A549 (cell line): ENCODE results near the gene ACADVL. TPM values are rescaled to one million over a fixed set of nuclear protein-coding genes. Genes with fewer than 3 reads are reported as not detected.

Experiments used
- ATAC-seq, 2 experiments: fragments of 200-7000 bp in 1 of 2; fragments of >200 bp in 1 of 2; cut with Nextera tagmentation in 1 of 2; cut with Tn5 transposase in 1 of 2; 3 replicates each; pipeline versions ENCODE4 v1.8.0 to v1.9.1; 2018 to 2020; ENCODE audit warnings: mild to moderate bottlenecking in 1 of 2, moderate library complexity in 1 of 2
- CTCF ChIA-PET: fragments of 300-600 bp; sonication (Branson Sonifier 250); formaldehyde crosslinking; extraction: SDS; loops from one replicate; lab custom pipeline; 2021; ENCODE audit warnings: antibody characterized with exemption, inconsistent platforms; lab: Yijun Ruan, JAX
- POLR2A ChIA-PET: fragments of 350-600 bp; formaldehyde crosslinking; extraction: SDS; loops from one replicate; lab custom pipeline; 2021; ENCODE audit warnings: antibody characterized with exemption, inconsistent platforms; lab: Yijun Ruan, JAX
- DNase-seq, 2 experiments: peaks; one replicate each; pipeline versions ENCODE4 v3.0.0 to v3.0.0-alpha.2; 2011 to 2016; ENCODE audit warnings: low read depth in 1 of 2, low spot score in 1 of 2
- FAIRE-seq: peaks from 2 replicates; lab custom pipeline; 2011; peaks lifted over from hg19 to GRCh38; lab: Jason Lieb, UNC
- H3K27ac ChIP-seq, 2 experiments: fragments of >200 bp; sonication (Bioruptor Twin); formaldehyde crosslinking; 3 replicates each; pipeline ENCODE4 v1.5.1; 2016 to 2017
- H3K4me1 ChIP-seq: fragments of >200 bp; sonication (Bioruptor Twin); formaldehyde crosslinking; 3 replicates; pipeline ENCODE4 v1.6.1; 2016
- H3K4me2 ChIP-seq: fragments of >200 bp; sonication (Bioruptor Twin); formaldehyde crosslinking; 3 replicates; pipeline ENCODE4 v1.6.1; 2016
- H3K4me3 ChIP-seq: fragments of >200 bp; sonication (Bioruptor Twin); formaldehyde crosslinking; 3 replicates; pipeline ENCODE4 v1.5.1; 2016
- H3K9me3 ChIP-seq: fragments of >200 bp; sonication (Bioruptor Twin); formaldehyde crosslinking; 3 replicates; pipeline ENCODE4 v1.6.1; 2016
- ATOH8 ChIP-seq: fragments of 250-450 bp; sonication (Bioruptor Pico); IDR thresholded peaks from 2 replicates; pipeline ENCODE4 v1.5.0; 2020; ENCODE audit warnings: low read depth, mild to moderate bottlenecking, moderate library complexity
- CBX2 ChIP-seq: fragments of 200-600 bp; sonication (generic); IDR thresholded peaks from 2 replicates; pipeline ENCODE4 v1.6.1; 2016; ENCODE audit warnings: low read depth, mild to moderate bottlenecking, borderline replicate concordance
- CHD2 ChIP-seq: fragments of 150-350 bp; IDR thresholded peaks from 2 replicates; pipeline ENCODE4 v1.6.1; 2014; ENCODE audit warnings: low read length; ENCODE audit not compliant: partially characterized antibody
- CHD4 ChIP-seq: fragments of 200-600 bp; sonication (generic); IDR thresholded peaks from 2 replicates; pipeline ENCODE4 v1.6.1; 2016; ENCODE audit warnings: antibody characterized with exemption, mild to moderate bottlenecking, borderline replicate concordance
- CTCF ChIP-seq: fragments of >200 bp; sonication (Bioruptor Twin); formaldehyde crosslinking; IDR thresholded peaks from 3 replicates; pipeline ENCODE4 v1.5.1; 2016
- EHMT2 ChIP-seq: fragments of 200-600 bp; sonication (generic); IDR thresholded peaks from 2 replicates; pipeline ENCODE4 v1.6.1; 2016; ENCODE audit warnings: antibody characterized with exemption, low read depth, mild to moderate bottlenecking, moderate library complexity
- FOSL2 ChIP-seq, 2 experiments: fragments of 450-650 bp in 1 of 2; fragments of >200 bp in 1 of 2; sonication (Bioruptor Twin) in 1 of 2; formaldehyde crosslinking; IDR thresholded peaks; 2 replicates each; pipeline versions ENCODE4 v1.5.0 to v1.6.1; 2016 to 2020; ENCODE audit warnings: mild to moderate bottlenecking in 1 of 2, moderate library complexity in 1 of 2
- HDAC2 ChIP-seq: fragments of 200-600 bp; sonication (generic); IDR thresholded peaks from 2 replicates; pipeline ENCODE4 v1.6.1; 2016
- HOXA7 ChIP-seq: fragments of 250-450 bp; sonication (Bioruptor Pico); IDR thresholded peaks from 2 replicates; pipeline ENCODE4 v1.5.0; 2020; ENCODE audit warnings: mild to moderate bottlenecking, moderate library complexity
- HOXB13 ChIP-seq: fragments of 250-450 bp; sonication (Bioruptor Pico); IDR thresholded peaks from 2 replicates; pipeline ENCODE4 v1.5.0; 2020; ENCODE audit warnings: low read depth, mild to moderate bottlenecking, moderate library complexity
- HOXB5 ChIP-seq: fragments of 250-450 bp; sonication (Bioruptor Pico); IDR thresholded peaks from 2 replicates; pipeline ENCODE4 v1.5.0; 2020; ENCODE audit warnings: mild to moderate bottlenecking, moderate library complexity
- JUN ChIP-seq, 2 experiments: fragments of >200 bp; sonication (Bioruptor Twin); formaldehyde crosslinking; IDR thresholded peaks; 2 replicates in 1 of 2; 3 replicates in 1 of 2; pipeline ENCODE4 v1.6.1; 2016 to 2017
- MAFK ChIP-seq: fragments of 450-650 bp; IDR thresholded peaks from 2 replicates; pipeline ENCODE4 v1.6.1; 2014; ENCODE audit not compliant: partially characterized antibody
- MAX ChIP-seq: IDR thresholded peaks from 2 replicates; pipeline ENCODE4 v1.6.1; 2012
- NFE2L2 ChIP-seq: fragments of 150-350 bp; conservative IDR thresholded peaks from 2 replicates; pipeline ENCODE4 v1.6.1; 2014; ENCODE audit warnings: low read length
- NR3C1 ChIP-seq: fragments of >200 bp; sonication (Bioruptor Twin); formaldehyde crosslinking; IDR thresholded peaks from 3 replicates; pipeline ENCODE4 v1.6.1; 2017
- POLR2AphosphoS2 ChIP-seq: conservative IDR thresholded peaks from 2 replicates; pipeline ENCODE4 v1.6.1; 2012; ENCODE audit warnings: low read length, improper control_type of control experiment, inconsistent platforms
- RARB ChIP-seq: fragments of 250-450 bp; sonication (Bioruptor Pico); IDR thresholded peaks from 2 replicates; pipeline ENCODE4 v1.8.0; 2021; ENCODE audit warnings: mild to moderate bottlenecking, moderate library complexity
- RNF2 ChIP-seq: fragments of 200-600 bp; sonication (generic); IDR thresholded peaks from 2 replicates; pipeline ENCODE4 v1.6.1; 2016; ENCODE audit warnings: low read depth, mild to moderate bottlenecking, antibody characterized with exemption, moderate library complexity, borderline replicate concordance
- SMC3 ChIP-seq: fragments of >200 bp; sonication (Bioruptor Twin); formaldehyde crosslinking; IDR thresholded peaks from 3 replicates; pipeline ENCODE4 v1.6.1; 2018; ENCODE audit warnings: inconsistent platforms
- TFCP2L1 ChIP-seq: fragments of 250-450 bp; sonication (Bioruptor Pico); IDR thresholded peaks from 2 replicates; pipeline ENCODE4 v1.5.0; 2021; ENCODE audit warnings: mild to moderate bottlenecking
- ZSCAN20 ChIP-seq: fragments of 250-450 bp; sonication (Bioruptor Pico); IDR thresholded peaks from 2 replicates; pipeline ENCODE4 v1.8.0; 2022; ENCODE audit warnings: mild to moderate bottlenecking, moderate library complexity
- WGBS: methylation state at CpG from one replicate; pipeline ENCODE4 v1.1.6; 2017; ENCODE audit errors: missing lambda C conversion rate; 5-methylcytosine and 5-hydroxymethylcytosine counted together
- polyA plus RNA-seq, 4 experiments: library from polyadenylated mRNA; depleted of rRNA in 3 of 4; stranded (reverse); fragments of >200 nt; fragmentation: RNase III in 1 of 4; extraction: RNeasy Plus Mini Kit Qiagen cat#74134 plus additional on column Dnase treatment in 1 of 4; gene quantifications; 2 replicates in 3 of 4; 3 replicates in 1 of 4; pipeline ENCODE4 v1.2.3, GENCODE V29; 2011 to 2017
- TF ChIP-seq, protein P1 (sequence below): fragments of 250-450 bp; sonication (Bioruptor Pico); IDR thresholded peaks from 2 replicates; pipeline ENCODE4 v1.5.0; 2021; ENCODE audit warnings: mild to moderate bottlenecking, moderate library complexity, borderline replicate concordance
- TF ChIP-seq, protein P2 (sequence below): fragments of >200 bp; sonication (Bioruptor Twin); formaldehyde crosslinking; IDR thresholded peaks from 2 replicates; pipeline ENCODE4 v1.6.1; 2016

The ACADVL gene
- polyA plus RNA-seq, 2 of the 4 experiments (the other 2 are of a cell fraction) = 238 to 425 TPM

DNA sequence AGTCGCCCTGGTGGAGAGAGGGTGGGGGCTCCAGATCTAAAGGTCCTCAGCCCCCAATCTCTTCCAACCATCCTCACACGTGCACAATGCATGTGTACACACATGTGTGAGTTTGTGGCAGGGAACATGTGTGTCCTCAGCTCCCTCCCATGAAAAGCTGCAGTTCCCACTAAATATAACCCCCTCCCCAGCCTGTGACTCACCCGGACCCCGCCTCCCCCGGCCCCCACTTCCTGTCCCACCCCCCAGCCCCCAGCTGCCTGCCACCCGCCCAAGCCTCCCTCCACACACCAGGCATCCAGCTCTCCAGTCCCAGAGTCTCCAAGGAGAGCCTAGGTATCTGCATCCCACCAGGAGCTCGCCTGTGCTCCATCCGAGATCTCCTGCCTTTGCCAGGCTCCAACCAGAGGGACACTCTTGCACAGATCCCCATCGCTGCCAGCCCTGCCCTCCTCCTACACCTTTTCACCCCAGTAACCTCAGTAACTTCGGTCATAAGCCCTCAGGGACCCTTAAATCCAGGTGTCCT, 4.0 kb upstream of the ACADVL start:
- CTCF ChIA-PET = interaction anchor here (0.6 to 3.7 kb wide), 8 partner anchors 9 to 566 kb away, joined by 3 to 24 read pairs (median 6); partner anchors contain the start of genes PHF23 and SLC16A11
- no peaks in the 10 kb centered on the region for H3K9me3 ChIP-seq
- TF ChIP-seq CHD4 = no peak
- no peak for TF ChIP-seq CTCF
- no peak for TF ChIP-seq NR3C1
- no peak for TF ChIP-seq SMC3
- no peak for TF ChIP-seq FOSL2 (IDR thresholded peaks at IDR 0.05)
- TF ChIP-seq FOSL2 (CRISPR knock-in tag; IDR thresholded peaks at IDR 0.05) = no peak
- no peak for TF ChIP-seq CHD2
- no peak for TF ChIP-seq JUN (IDR thresholded peaks at IDR 0.05)
- TF ChIP-seq MAX = no peak
- no peak for TF ChIP-seq EHMT2
- TF ChIP-seq CBX2 = no peak
- TF ChIP-seq ATOH8 (CRISPR knock-in tag) = no peak
- TF ChIP-seq TFCP2L1 (CRISPR knock-in tag) = no peak
- no peak for TF ChIP-seq HOXA7 (CRISPR knock-in tag)
- TF ChIP-seq, protein P1, sequence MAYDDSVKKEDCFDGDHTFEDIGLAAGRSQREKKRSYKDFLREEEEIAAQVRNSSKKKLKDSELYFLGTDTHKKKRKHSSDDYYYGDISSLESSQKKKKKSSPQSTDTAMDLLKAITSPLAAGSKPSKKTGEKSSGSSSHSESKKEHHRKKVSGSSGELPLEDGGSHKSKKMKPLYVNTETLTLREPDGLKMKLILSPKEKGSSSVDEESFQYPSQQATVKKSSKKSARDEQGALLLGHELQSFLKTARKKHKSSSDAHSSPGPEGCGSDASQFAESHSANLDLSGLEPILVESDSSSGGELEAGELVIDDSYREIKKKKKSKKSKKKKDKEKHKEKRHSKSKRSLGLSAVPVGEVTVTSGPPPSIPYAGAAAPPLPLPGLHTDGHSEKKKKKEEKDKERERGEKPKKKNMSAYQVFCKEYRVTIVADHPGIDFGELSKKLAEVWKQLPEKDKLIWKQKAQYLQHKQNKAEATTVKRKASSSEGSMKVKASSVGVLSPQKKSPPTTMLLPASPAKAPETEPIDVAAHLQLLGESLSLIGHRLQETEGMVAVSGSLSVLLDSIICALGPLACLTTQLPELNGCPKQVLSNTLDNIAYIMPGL = no peak
- TF ChIP-seq NFE2L2 = no peak
- TF ChIP-seq, all 56 proteins: peak for 0
- Histone ChIP-seq H3K4me3 (no peak overlapping the region), H3K4me2 (peak overlapping the region; percentile 96), H3K27ac (peak overlapping the region in 1 of 2 experiments; percentile 98; a peak in 3 of 6 replicates), H3K4me1 (peaks cover 46% of the 10 kb centered on the region)
- DNase-seq (peak in 1 of 2 experiments; percentile 41), ATAC-seq (no peak), FAIRE-seq (no peak)
- POLR2A ChIA-PET = interaction anchor here (1.1 to 1.2 kb wide), 2 partner anchors 8 to 32 kb away, joined by 3 to 4 read pairs; no protein-coding TSS in a partner anchor
- WGBS = 27% methylated on average over 6 of the region's 10 CpGs

- DNase-seq (no peak), FAIRE-seq (no peak), ATAC-seq (no peak)
- TF ChIP-seq HDAC2 (0 out of 2 replicates have a peak, but pooled peaks have one; percentile 45), HOXB5 (CRISPR knock-in tag) (no peak), RARB (CRISPR knock-in tag) (no peak), HOXA7 (CRISPR knock-in tag) (no peak), SMC3 (no peak), ZSCAN20 (CRISPR knock-in tag) (no peak), CHD4 (peak; percentile 29; the same call in 1 of the 2 replicates), POLR2AphosphoS2 (0 out of 2 replicates have a peak, but pooled peaks have one; percentile 29), MAFK (no peak), HOXB13 (CRISPR knock-in tag) (no peak), RNF2 (no peak)
- TF ChIP-seq, protein P2, sequence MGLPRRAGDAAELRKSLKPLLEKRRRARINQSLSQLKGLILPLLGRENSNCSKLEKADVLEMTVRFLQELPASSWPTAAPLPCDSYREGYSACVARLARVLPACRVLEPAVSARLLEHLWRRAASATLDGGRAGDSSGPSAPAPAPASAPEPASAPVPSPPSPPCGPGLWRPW = no peak
- POLR2A ChIA-PET = no interaction called here
- Histone ChIP-seq H3K4me2 (peak overlapping the region; percentile 96), H3K27ac (peak overlapping the region; percentile 73 to 98), H3K9me3 (no peaks in the 10 kb centered on the region), H3K4me3 (peak overlapping the region; percentile 51), H3K4me1 (peaks cover 53% of the 10 kb centered on the region)
- 35% methylated on average over 7 of the region's 7 CpGs for WGBS
- CTCF ChIA-PET = interaction anchor here (0.6 to 3.7 kb wide), 6 partner anchors 39 to 565 kb away, joined by 3 to 24 read pairs (median 4); partner anchors contain the start of gene SLC16A11
Observed at GRCh38 chr17:7216242-7217112, 3.3 kb upstream of the ACADVL start.
